VCaP (cell line): Measurements from ENCODE around the gene WFDC10B.

Source experiments
- H3K27ac ChIP-seq: fragments of 450-650 bp; 2 replicates; pipeline ENCODE4 v1.5.1; 2017
- TF ChIP-seq, protein P1 (sequence below): fragments of 450-650 bp; conservative IDR thresholded peaks from 2 replicates; pipeline ENCODE4 v1.5.1; 2017; ENCODE audit warnings: mild to moderate bottlenecking, moderate library complexity

The WFDC10B gene

DNA sequence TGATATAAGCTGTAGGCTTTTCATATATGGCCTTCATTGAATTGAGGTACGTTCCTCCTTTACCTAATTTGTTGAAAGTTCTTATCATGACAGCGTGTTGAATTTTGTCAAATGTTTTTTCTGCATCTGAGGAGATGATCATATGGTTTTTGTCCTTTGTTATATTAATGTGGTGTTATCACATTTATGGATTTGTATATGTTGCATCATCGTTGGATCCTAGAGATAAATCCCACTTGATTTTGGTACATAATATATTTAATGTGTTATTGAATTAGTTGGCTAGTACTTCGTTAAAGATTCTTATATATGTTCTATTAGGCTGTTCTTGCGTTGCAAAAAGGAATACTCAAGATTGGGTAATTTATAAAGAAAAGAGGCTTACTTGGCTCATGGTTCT lies 65.1 kb downstream of the WFDC10B start:
- H3K27ac ChIP-seq = no peak overlapping the region
- TF ChIP-seq, protein P1, sequence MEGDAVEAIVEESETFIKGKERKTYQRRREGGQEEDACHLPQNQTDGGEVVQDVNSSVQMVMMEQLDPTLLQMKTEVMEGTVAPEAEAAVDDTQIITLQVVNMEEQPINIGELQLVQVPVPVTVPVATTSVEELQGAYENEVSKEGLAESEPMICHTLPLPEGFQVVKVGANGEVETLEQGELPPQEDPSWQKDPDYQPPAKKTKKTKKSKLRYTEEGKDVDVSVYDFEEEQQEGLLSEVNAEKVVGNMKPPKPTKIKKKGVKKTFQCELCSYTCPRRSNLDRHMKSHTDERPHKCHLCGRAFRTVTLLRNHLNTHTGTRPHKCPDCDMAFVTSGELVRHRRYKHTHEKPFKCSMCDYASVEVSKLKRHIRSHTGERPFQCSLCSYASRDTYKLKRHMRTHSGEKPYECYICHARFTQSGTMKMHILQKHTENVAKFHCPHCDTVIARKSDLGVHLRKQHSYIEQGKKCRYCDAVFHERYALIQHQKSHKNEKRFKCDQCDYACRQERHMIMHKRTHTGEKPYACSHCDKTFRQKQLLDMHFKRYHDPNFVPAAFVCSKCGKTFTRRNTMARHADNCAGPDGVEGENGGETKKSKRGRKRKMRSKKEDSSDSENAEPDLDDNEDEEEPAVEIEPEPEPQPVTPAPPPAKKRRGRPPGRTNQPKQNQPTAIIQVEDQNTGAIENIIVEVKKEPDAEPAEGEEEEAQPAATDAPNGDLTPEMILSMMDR = no peak

DNA sequence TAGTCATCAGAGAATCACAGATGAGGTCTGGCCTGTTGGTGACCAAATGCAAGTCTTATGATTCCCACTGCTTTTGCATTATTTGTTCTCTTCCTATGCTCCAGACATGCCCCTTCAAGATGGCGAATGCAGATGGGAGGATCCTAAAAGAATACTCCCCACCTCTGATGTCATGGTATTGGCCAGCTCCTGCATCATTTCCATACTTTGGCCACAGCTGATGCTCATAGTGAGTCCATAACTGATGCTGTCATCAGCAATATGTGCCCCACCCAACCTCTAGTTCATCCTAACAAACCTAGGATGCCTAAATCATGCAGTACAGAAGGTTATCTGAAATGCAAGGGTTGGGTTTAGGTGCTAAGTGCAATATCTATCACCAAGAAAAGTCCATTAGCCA lies 68.3 kb downstream of the WFDC10B start:
- H3K27ac ChIP-seq = no peak overlapping the region
- TF ChIP-seq, protein P1 = no peak
